Aorta (tissue), 5 donors: ENCODE data around the gene HS3ST2. TPM values are rescaled to one million over a fixed set of nuclear protein-coding genes. Genes with fewer than 3 reads are reported as not detected.

Source experiments
- ATAC-seq: fragments of 200-7000 bp; cut with Tn5 transposase; one replicate; pipeline ENCODE4 v1.9.1; 2022; ENCODE audit warnings: moderate library complexity; ENCODE audit not compliant: low FRiP score
- DNase-seq, 2 donors: peaks; one replicate each; pipeline ENCODE4 v3.0.0-alpha.2; 2020
- H3K27ac ChIP-seq, 2 donors: one replicate each; pipeline ENCODE4 v1.5.1; 2013; ENCODE audit warnings: low read length in 2 of 2, mild to moderate bottlenecking in 2 of 2, moderate library complexity in 2 of 2, control low read depth in 1 of 2, inconsistent platforms in 1 of 2, low read depth in 1 of 2
- H3K27me3 ChIP-seq, 2 donors: one replicate each; pipeline ENCODE4 v1.6.1; 2013; ENCODE audit warnings: control low read depth in 1 of 2, low read length in 1 of 2, mild to moderate bottlenecking in 1 of 2, moderate library complexity in 1 of 2; ENCODE audit not compliant: insufficient read depth in 2 of 2, control insufficient read depth in 1 of 2
- H3K36me3 ChIP-seq, 2 donors: one replicate each; pipeline ENCODE4 v1.6.1; 2013; ENCODE audit warnings: control low read depth in 1 of 2, low read length in 1 of 2, mild to moderate bottlenecking in 1 of 2; ENCODE audit not compliant: insufficient read depth in 2 of 2, control insufficient read depth in 1 of 2
- H3K4me1 ChIP-seq, 2 donors: one replicate each; pipeline ENCODE4 v1.6.1; 2013; ENCODE audit warnings: low read length in 2 of 2, control low read depth in 1 of 2, mild to moderate bottlenecking in 1 of 2, moderate library complexity in 1 of 2; ENCODE audit not compliant: insufficient read depth in 2 of 2, control insufficient read depth in 1 of 2
- H3K4me3 ChIP-seq, 2 donors: one replicate each; pipeline ENCODE4 v1.5.1; 2013; ENCODE audit warnings: low read length in 2 of 2, control low read depth in 1 of 2, mild to moderate bottlenecking in 1 of 2
- H3K9me3 ChIP-seq: one replicate; pipeline ENCODE4 v1.6.1; 2013; ENCODE audit warnings: mild to moderate bottlenecking, low read length; ENCODE audit not compliant: control insufficient read depth
- WGBS, 2 donors: extraction: QIAGEN DNeasy Blood & Tissue Kit; methylation state at CpG; one replicate each; pipeline ENCODE4 v1.1.7; 2013; 5-methylcytosine and 5-hydroxymethylcytosine counted together
- intact Hi-C, 2 donors: fragments of 100-400 bp; cut with DNase I; formaldehyde crosslinking; loops; one replicate each; pipeline versions ENCODE4 v1.14.2 to v1.15.0; 2022
- polyA plus RNA-seq, 2 donors: library from polyadenylated mRNA; stranded (reverse); fragments of 200-250 nt; gene quantifications; one replicate each; pipeline ENCODE4 v1.2.3, GENCODE V29; 2013
- total RNA-seq, 2 donors: library from RNA; stranded (reverse); fragmentation: NEBNext Ultra II Directional; extraction: Animal tissue kit (Norgen Biotek cat#: 25700); gene quantifications; one replicate each; pipeline ENCODE4 v1.2.1, GENCODE V29; 2021
- donor health status: healthy with polysubstance abuse.
- donor health status: Bipolar disorder and iron deficiency.
- donor health status: DM: no; HTN: no; CAD: no.
- donor health status: DM: no; HTN: no; CAD: no.
- donor health status: DM: yes; HTN: yes; CAD: no.

The HS3ST2 gene
- total and polyA plus RNA-seq, 4 donors, result 0.54 to 16.3 (median 8.3) TPM

GRCh38 chr16:22878955-22879354 lies 65.0 kb downstream of the HS3ST2 start:
- Histone ChIP-seq H3K4me3 (no peak overlapping the region), H3K9me3 (no peaks in the 10 kb centered on the region), H3K36me3 (no peaks in the 10 kb centered on the region), H3K4me1 (no peaks in the 10 kb centered on the region), H3K27me3 (no peaks in the 10 kb centered on the region), H3K27ac (no peak overlapping the region)
- no peak for ATAC-seq
- WGBS, 2 donors, result 23 to 41% methylated on average over 6 of the region's 6 CpGs
- intact Hi-C loops, result no loop called here
- DNase-seq, result no peak

- Histone ChIP-seq H3K36me3 (no peaks in the 10 kb centered on the region), H3K4me3 (no peak overlapping the region), H3K27ac (no peak overlapping the region), H3K9me3 (no peaks in the 10 kb centered on the region), H3K27me3 (no peaks in the 10 kb centered on the region), H3K4me1 (no peaks in the 10 kb centered on the region)
- WGBS, 2 donors, result 32 to 35% methylated on average over 6 of the region's 6 CpGs
- DNase-seq (no peak), ATAC-seq (no peak)
- intact Hi-C loops, result no loop called here
Measured at GRCh38 chr16:22879466-22879865, 65.5 kb downstream of the HS3ST2 start.

GRCh38 chr16:22882981-22883380 lies 69.0 kb downstream of the HS3ST2 start:
- H3K4me3 ChIP-seq, result no peak overlapping the region
- ATAC-seq (no peak), DNase-seq (no peak)
- H3K4me1 ChIP-seq, result no peaks in the 10 kb centered on the region
- H3K9me3 ChIP-seq, result no peaks in the 10 kb centered on the region
- no peaks in the 10 kb centered on the region for H3K36me3 ChIP-seq
- intact Hi-C loops, result no loop called here
- H3K27ac ChIP-seq, result no peak overlapping the region
- H3K27me3 ChIP-seq, result no peaks in the 10 kb centered on the region

- Histone ChIP-seq H3K4me1 (no peaks in the 10 kb centered on the region), H3K27me3 (no peaks in the 10 kb centered on the region), H3K4me3 (no peak overlapping the region), H3K9me3 (no peaks in the 10 kb centered on the region), H3K27ac (no peak overlapping the region), H3K36me3 (no peaks in the 10 kb centered on the region)
- 78 to 84% methylated on average over 3 of the region's 3 CpGs for WGBS, 2 donors
- intact Hi-C loops, result no loop called here
- ATAC-seq (no peak), DNase-seq (no peak)
Measured at GRCh38 chr16:22885951-22886350, 72.0 kb downstream of the HS3ST2 start.

- Histone ChIP-seq H3K27ac (no peak overlapping the region), H3K36me3 (no peaks in the 10 kb centered on the region), H3K4me3 (no peak overlapping the region), H3K4me1 (no peaks in the 10 kb centered on the region), H3K9me3 (no peaks in the 10 kb centered on the region), H3K27me3 (no peaks in the 10 kb centered on the region)
- DNase-seq (no peak), ATAC-seq (no peak)
- intact Hi-C loops, result no loop called here
- 80 to 84% methylated on average over 1 of the region's 1 CpG for WGBS, 2 donors
Measured at GRCh38 chr16:22886927-22887326, 73.0 kb downstream of the HS3ST2 start.

GRCh38 chr16:22887445-22887844 lies 73.5 kb downstream of the HS3ST2 start:
- Histone ChIP-seq H3K4me1 (no peaks in the 10 kb centered on the region), H3K36me3 (no peaks in the 10 kb centered on the region), H3K9me3 (no peaks in the 10 kb centered on the region), H3K4me3 (no peak overlapping the region), H3K27me3 (no peaks in the 10 kb centered on the region), H3K27ac (no peak overlapping the region)
- WGBS, 2 donors, result 72 to 74% methylated on average over 6 of the region's 6 CpGs
- ATAC-seq (no peak), DNase-seq (no peak)
- intact Hi-C loops, result no loop called here

- DNase-seq, result no peak
- Histone ChIP-seq H3K4me1 (no peaks in the 10 kb centered on the region), H3K36me3 (no peaks in the 10 kb centered on the region), H3K4me3 (no peak overlapping the region), H3K9me3 (no peaks in the 10 kb centered on the region), H3K27ac (no peak overlapping the region), H3K27me3 (no peaks in the 10 kb centered on the region)
- intact Hi-C loops, result no loop called here
- 42% methylated on average over 4 of the region's 4 CpGs for WGBS, 2 donors
- no peak for ATAC-seq
Measured at GRCh38 chr16:22888791-22889190, 74.8 kb downstream of the HS3ST2 start.

GRCh38 chr16:22890976-22891375 lies 77.0 kb downstream of the HS3ST2 start:
- intact Hi-C loops, result no loop called here
- no peaks in the 10 kb centered on the region for H3K27me3 ChIP-seq
- no peak overlapping the region for H3K4me3 ChIP-seq
- 83 to 84% methylated on average over 7 of the region's 7 CpGs for WGBS, 2 donors
- no peaks in the 10 kb centered on the region for H3K36me3 ChIP-seq
- no peak for ATAC-seq
- H3K4me1 ChIP-seq, result no peaks in the 10 kb centered on the region
- no peak overlapping the region for H3K27ac ChIP-seq
- DNase-seq, result no peak
- no peaks in the 10 kb centered on the region for H3K9me3 ChIP-seq

GRCh38 chr16:22897184-22897583 lies 83.2 kb downstream of the HS3ST2 start:
- no peak overlapping the region for H3K4me3 ChIP-seq
- ATAC-seq, result no peak
- H3K27me3 ChIP-seq, result no peaks in the 10 kb centered on the region
- H3K9me3 ChIP-seq, result no peaks in the 10 kb centered on the region
- no peak overlapping the region for H3K27ac ChIP-seq
- 46 to 62% methylated on average over 1 of the region's 1 CpG for WGBS, 2 donors
- no peaks in the 10 kb centered on the region for H3K36me3 ChIP-seq
- no peak for DNase-seq
- no peaks in the 10 kb centered on the region for H3K4me1 ChIP-seq
- intact Hi-C loops, result no loop called here
